Prostate gland (tissue), 2 donors: ENCODE data around the gene SYT17. TPM values are rescaled to one million over a fixed set of nuclear protein-coding genes. Genes with fewer than 3 reads are reported as not detected.

Experiments used
- DNase-seq: peaks from one replicate; pipeline ENCODE4 v3.0.0-alpha.2; 2019; ENCODE audit warnings: low spot score
- H3K27ac ChIP-seq, 2 donors: fragments of 200-600 bp; sonication (generic); 2 replicates each; pipeline ENCODE4 v1.5.1; 2017 to 2019
- H3K27me3 ChIP-seq: fragments of 200-600 bp; sonication (generic); replicated peaks from 2 replicates; pipeline ENCODE4 v1.5.1; 2019; ENCODE audit not compliant: insufficient read depth
- H3K36me3 ChIP-seq, 2 donors: fragments of 200-600 bp; sonication (generic); 1 replicate in 1 of 2; 2 replicates in 1 of 2; pipeline versions ENCODE4 v1.5.1 to v1.8.1; 2017 to 2019
- H3K4me1 ChIP-seq: fragments of 200-600 bp; sonication (generic); replicated peaks from 2 replicates; pipeline ENCODE4 v1.5.1; 2019
- H3K4me3 ChIP-seq, 2 donors: fragments of 200-600 bp; sonication (generic); 2 replicates each; pipeline ENCODE4 v1.5.1; 2017 to 2019
- H3K9me3 ChIP-seq: fragments of 200-600 bp; sonication (generic); 2 replicates; pipeline ENCODE4 v1.5.1; 2017
- CTCF ChIP-seq, 4 experiments: fragments of 200-600 bp in 2 of 4; fragments of 450-650 bp in 2 of 4; sonication (generic) in 2 of 4; IDR thresholded peaks; 1 replicate in 3 of 4; 2 replicates in 1 of 4; pipeline ENCODE4 v1.5.1; 2016 to 2019; ENCODE audit warnings: antibody characterized with exemption in 4 of 4, mild to moderate bottlenecking in 2 of 4, moderate library complexity in 2 of 4
- POLR2A ChIP-seq: fragments of 450-650 bp; IDR thresholded peaks from one replicate; pipeline ENCODE4 v1.6.1; 2016; ENCODE audit warnings: antibody characterized with exemption, mild to moderate bottlenecking
- POLR2AphosphoS5 ChIP-seq: sonication (generic); formaldehyde crosslinking; IDR thresholded peaks from one replicate; pipeline ENCODE4 v1.6.1; 2017; ENCODE audit warnings: antibody characterized with exemption
- WGBS: methylation state at CpG from one replicate; pipeline ENCODE4 v1.1.5; 2018; 5-methylcytosine and 5-hydroxymethylcytosine counted together
- intact Hi-C: fragments of 100-400 bp; cut with DNase I; formaldehyde crosslinking; loops from one replicate; pipeline ENCODE4 v1.14.2; 2022
- total RNA-seq, 2 donors: library from RNA; depleted of rRNA; stranded (reverse); fragments of >200 nt; gene quantifications; one replicate each; pipeline ENCODE4 v1.1.0, GENCODE V29; 2016

SYT17 gene
- total RNA-seq, 2 donors from 2014 or later = 24.3 to 32.4 TPM

GRCh38 chr16:19192865-19193264 lies 24.8 kb downstream of the SYT17 start:
- 71% methylated on average over 4 of the region's 4 CpGs for WGBS

DNA sequence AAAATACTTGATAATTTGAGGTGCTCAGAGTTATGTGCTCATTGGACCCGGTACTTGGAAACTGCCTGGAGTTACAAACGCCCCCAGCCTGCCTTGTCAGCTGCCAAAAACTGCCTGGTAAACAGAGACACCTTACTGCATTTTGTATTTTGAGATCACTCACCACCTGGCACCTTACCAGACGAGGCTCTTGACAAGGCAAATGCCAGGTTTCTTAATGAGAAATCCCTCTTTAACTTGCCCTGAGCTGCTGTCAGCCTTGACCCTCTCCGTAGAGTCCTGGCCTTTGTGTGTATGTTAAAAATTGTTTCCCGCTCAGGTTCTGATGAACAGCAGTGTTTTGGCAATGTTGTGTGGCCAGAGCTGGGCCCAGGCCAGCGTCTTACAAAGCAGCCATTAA lies 28.8 kb downstream of the SYT17 start:
- WGBS = 42% methylated on average over 6 of the region's 6 CpGs
- Histone ChIP-seq H3K9me3 (no peaks in the 10 kb centered on the region), H3K36me3 (no peaks in the 10 kb centered on the region), H3K27ac (no peak overlapping the region), H3K27me3 (no peaks in the 10 kb centered on the region), H3K4me1 (no peaks in the 10 kb centered on the region), H3K4me3 (no peak overlapping the region)
- TF ChIP-seq POLR2A (no peak), POLR2AphosphoS5 (no peak), CTCF (IDR thresholded peaks at IDR 0.05) (no peak)
- no peak for DNase-seq
- intact Hi-C loops = no loop called here

More at GRCh38 chr16:19192865-19193264, 24.8 kb downstream of the SYT17 start:
- TF ChIP-seq POLR2AphosphoS5 (no peak), POLR2A (no peak), CTCF (IDR thresholded peaks at IDR 0.05) (no peak)
- no peaks in the 10 kb centered on the region for H3K4me1 ChIP-seq
- no peaks in the 10 kb centered on the region for H3K9me3 ChIP-seq
- H3K27me3 ChIP-seq = no peaks in the 10 kb centered on the region
- H3K4me3 ChIP-seq = no peak overlapping the region
- intact Hi-C loops = no loop called here
- DNase-seq = no peak
- no peak overlapping the region for H3K27ac ChIP-seq
- H3K36me3 ChIP-seq = no peaks in the 10 kb centered on the region

GRCh38 chr16:19203374-19203966 lies 35.4 kb downstream of the SYT17 start:
- WGBS = 68% methylated on average over 12 of the region's 12 CpGs
- intact Hi-C loops = no loop called here
- H3K36me3 ChIP-seq = no peaks in the 10 kb centered on the region
- H3K27me3 ChIP-seq = no peaks in the 10 kb centered on the region
- peak; percentile 24 for DNase-seq
- no peak overlapping the region for H3K27ac ChIP-seq
- no peaks in the 10 kb centered on the region for H3K4me1 ChIP-seq
- H3K9me3 ChIP-seq = no peaks in the 10 kb centered on the region
- no peak overlapping the region for H3K4me3 ChIP-seq
- no peak for TF ChIP-seq POLR2AphosphoS5

DNA sequence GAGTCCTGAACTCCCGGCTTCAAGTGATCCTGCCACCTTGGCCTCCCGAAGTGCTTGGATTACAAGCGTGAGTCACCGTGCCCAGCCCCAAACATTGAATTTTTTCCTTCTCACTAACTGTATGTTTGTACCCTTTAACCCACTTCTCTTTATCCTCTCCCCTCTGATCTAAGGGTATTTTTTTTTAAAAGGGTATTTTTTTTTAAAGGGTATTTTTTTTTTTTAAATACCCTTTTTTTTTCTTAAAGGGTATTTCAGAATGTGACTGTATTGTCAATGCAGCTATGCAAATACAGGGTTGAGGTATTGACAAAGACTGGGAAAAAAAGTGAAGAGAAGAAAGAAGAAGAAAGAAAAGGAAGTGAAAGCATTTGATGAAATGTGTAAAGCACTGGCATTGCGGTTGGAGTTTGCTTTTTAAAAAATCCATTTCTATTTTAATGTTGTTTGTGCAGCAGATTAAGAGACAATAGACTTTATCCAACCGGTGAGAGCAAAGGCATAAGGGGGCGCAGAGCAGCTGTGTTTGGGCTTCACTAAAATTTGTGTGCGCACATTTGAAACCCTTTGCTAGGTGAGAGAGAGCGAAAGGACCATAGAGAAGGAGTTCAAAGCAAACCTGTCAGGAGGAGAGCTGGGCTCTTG lies 42.4 kb downstream of the SYT17 start:
- TF ChIP-seq POLR2AphosphoS5 = no peak
- no peak for TF ChIP-seq POLR2A
- TF ChIP-seq CTCF (IDR thresholded peaks at IDR 0.05) = no peak
- 41% methylated on average over 9 of the region's 9 CpGs for WGBS
- no peaks in the 10 kb centered on the region for H3K36me3 ChIP-seq

GRCh38 chr16:19210968-19211367 lies 42.9 kb downstream of the SYT17 start:
- intact Hi-C loops = no loop called here
- no peaks in the 10 kb centered on the region for H3K4me1 ChIP-seq
- no peak overlapping the region for H3K4me3 ChIP-seq
- no peaks in the 10 kb centered on the region for H3K36me3 ChIP-seq
- H3K9me3 ChIP-seq = no peaks in the 10 kb centered on the region
- no peak for DNase-seq
- 36% methylated on average over 12 of the region's 12 CpGs for WGBS
- TF ChIP-seq POLR2A (no peak), CTCF (IDR thresholded peaks at IDR 0.05) (no peak), POLR2AphosphoS5 (no peak)
- no peak overlapping the region for H3K27ac ChIP-seq
- no peaks in the 10 kb centered on the region for H3K27me3 ChIP-seq

More for the DNA sequence above, 42.4 kb downstream of the SYT17 start:
- Histone ChIP-seq H3K4me3 (no peak overlapping the region), H3K27ac (no peak overlapping the region), H3K9me3 (no peaks in the 10 kb centered on the region), H3K27me3 (no peaks in the 10 kb centered on the region), H3K4me1 (no peaks in the 10 kb centered on the region)
- no peak for DNase-seq
- intact Hi-C loops = no loop called here
